GM18951 (cell line): ENCODE data around the gene LYRM7.

ENCODE experiments used
- POLR2A ChIP-seq: IDR thresholded peaks from 4 replicates; pipeline ENCODE4 v1.6.1; 2011; ENCODE audit warnings: mild to moderate bottlenecking; ENCODE audit not compliant: insufficient read length, insufficient read depth; ENCODE audit errors: extremely low read depth
- in situ Hi-C: fragments of 300-500 bp; cut with MboI; formaldehyde crosslinking; loops from one replicate; pipeline ENCODE4 v1.12.0; 2022; ENCODE audit warnings: low sequenced_read_pairs, mixed read lengths, inconsistent platforms; ENCODE audit not compliant: unreplicated experiment

The LYRM7 gene

GRCh38 chr5:131194725-131195124, 24.0 kb downstream of the LYRM7 start:
- in situ Hi-C loops = no loop called here
- TF ChIP-seq POLR2A = no peak

- in situ Hi-C loops = no loop called here
- TF ChIP-seq POLR2A = no peak
Observed at GRCh38 chr5:131195696-131196095, 25.0 kb downstream of the LYRM7 start.

- in situ Hi-C loops = no loop called here
- TF ChIP-seq POLR2A = no peak
Observed at GRCh38 chr5:131196331-131196730, 25.6 kb downstream of the LYRM7 start.

GRCh38 chr5:131198625-131199024, 27.9 kb downstream of the LYRM7 start:
- in situ Hi-C loops = no loop called here
- no peak for TF ChIP-seq POLR2A

- in situ Hi-C loops = no loop called here
- TF ChIP-seq POLR2A = no peak
Observed at GRCh38 chr5:131200560-131200959, 29.8 kb downstream of the LYRM7 start.

- no peak for TF ChIP-seq POLR2A
- in situ Hi-C loops = no loop called here
Observed at GRCh38 chr5:131204964-131205363, 34.2 kb downstream of the LYRM7 start.

- in situ Hi-C loops = no loop called here
- no peak for TF ChIP-seq POLR2A
Observed at GRCh38 chr5:131206061-131206460, 35.3 kb downstream of the LYRM7 start.

- in situ Hi-C loops = no loop called here
- TF ChIP-seq POLR2A = no peak
Observed at GRCh38 chr5:131206772-131207171, 36.0 kb downstream of the LYRM7 start.

GRCh38 chr5:131209175-131209505, 38.4 kb downstream of the LYRM7 start:
- in situ Hi-C loops = no loop called here
- TF ChIP-seq POLR2A = no peak

GRCh38 chr5:131209506-131210150, 38.9 kb downstream of the LYRM7 start:
- in situ Hi-C loops = no loop called here

GRCh38 chr5:131210151-131210510, 39.4 kb downstream of the LYRM7 start:
- TF ChIP-seq POLR2A = no peak

More at GRCh38 chr5:131209506-131210150, 38.9 kb downstream of the LYRM7 start:
- peak; percentile 49 for TF ChIP-seq POLR2A

GRCh38 chr5:131211669-131212068, 40.9 kb downstream of the LYRM7 start:
- TF ChIP-seq POLR2A = peak; percentile 21
- in situ Hi-C loops = no loop called here

More at GRCh38 chr5:131210151-131210510, 39.4 kb downstream of the LYRM7 start:
- in situ Hi-C loops = no loop called here

- no peak for TF ChIP-seq POLR2A
- in situ Hi-C loops = no loop called here
Observed at GRCh38 chr5:131212471-131213021, 41.8 kb downstream of the LYRM7 start.

- TF ChIP-seq POLR2A = no peak
- in situ Hi-C loops = no loop called here
Observed at GRCh38 chr5:131214609-131215227, 44.0 kb downstream of the LYRM7 start.
